ENCODE results near the gene SYTL4. TPM values are rescaled to one million over a fixed set of nuclear protein-coding genes. Genes with fewer than 3 reads are reported as not detected.

Gene SYTL4
- total RNA-seq, 3 donors from 2014 or later (not counting 1 experiment from before 2014, with no cell fraction given): 0.30 to 0.85 TPM; not detected in 1

DNA sequence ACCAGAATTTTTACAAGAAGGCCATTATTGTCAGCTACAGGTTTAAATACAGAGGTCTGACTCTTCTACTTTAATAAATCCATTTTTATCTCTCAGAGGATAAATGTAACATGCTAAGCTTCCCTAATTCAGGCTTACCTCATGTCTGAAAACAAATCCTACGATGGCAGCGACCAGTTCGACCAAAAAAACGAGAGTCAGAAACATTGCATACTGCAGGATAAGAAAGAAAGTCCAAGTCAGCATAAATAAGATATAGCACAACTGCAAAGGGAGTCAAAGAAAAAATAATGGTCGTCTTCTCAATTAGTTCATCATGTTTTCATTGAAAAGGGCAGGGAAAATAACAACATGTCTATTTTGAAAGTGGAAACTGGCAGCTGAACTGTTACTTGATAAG lies 96.9 kb downstream of the SYTL4 start:
- Histone ChIP-seq H3K36me3 (ENCODE audit: control insufficient read depth, insufficient read depth, low read length) (no peaks in the 10 kb centered on the region), H3K27me3 (ENCODE audit: control insufficient read depth, insufficient read depth, low read length) (peaks cover 6% of the 10 kb centered on the region), H3K27ac (ENCODE audit: low read length) (no peak overlapping the region), H3K4me3 (ENCODE audit: low read length) (no peak overlapping the region), H3K4me1 (ENCODE audit: control insufficient read depth, insufficient read depth, low read length) (no peaks in the 10 kb centered on the region), H3K9me3 (ENCODE audit: control insufficient read depth, insufficient read depth, low read length) (no peaks in the 10 kb centered on the region)
- no peak overlapping the region for H3K4me3 Mint-ChIP-seq
- DNase-seq (no peak), ATAC-seq (no peak)
- H3K27me3 Mint-ChIP-seq (ENCODE audit: low read depth in 2 of 2): peaks cover 10 to 45% of the 10 kb centered on the region in 2 donors
- no peaks in the 10 kb centered on the region for H3K9me3 Mint-ChIP-seq
- H3K4me1 Mint-ChIP-seq: peaks cover 4 to 9% of the 10 kb centered on the region in 2 donors
- intact Hi-C loops (cut with micrococcal nuclease): no loop called here
- H3K36me3 Mint-ChIP-seq: no peaks in the 10 kb centered on the region
- WGBS (ENCODE audit: insufficient coverage): 90% methylated on average over 5 of the region's 5 CpGs
- TF ChIP-seq, protein P1, sequence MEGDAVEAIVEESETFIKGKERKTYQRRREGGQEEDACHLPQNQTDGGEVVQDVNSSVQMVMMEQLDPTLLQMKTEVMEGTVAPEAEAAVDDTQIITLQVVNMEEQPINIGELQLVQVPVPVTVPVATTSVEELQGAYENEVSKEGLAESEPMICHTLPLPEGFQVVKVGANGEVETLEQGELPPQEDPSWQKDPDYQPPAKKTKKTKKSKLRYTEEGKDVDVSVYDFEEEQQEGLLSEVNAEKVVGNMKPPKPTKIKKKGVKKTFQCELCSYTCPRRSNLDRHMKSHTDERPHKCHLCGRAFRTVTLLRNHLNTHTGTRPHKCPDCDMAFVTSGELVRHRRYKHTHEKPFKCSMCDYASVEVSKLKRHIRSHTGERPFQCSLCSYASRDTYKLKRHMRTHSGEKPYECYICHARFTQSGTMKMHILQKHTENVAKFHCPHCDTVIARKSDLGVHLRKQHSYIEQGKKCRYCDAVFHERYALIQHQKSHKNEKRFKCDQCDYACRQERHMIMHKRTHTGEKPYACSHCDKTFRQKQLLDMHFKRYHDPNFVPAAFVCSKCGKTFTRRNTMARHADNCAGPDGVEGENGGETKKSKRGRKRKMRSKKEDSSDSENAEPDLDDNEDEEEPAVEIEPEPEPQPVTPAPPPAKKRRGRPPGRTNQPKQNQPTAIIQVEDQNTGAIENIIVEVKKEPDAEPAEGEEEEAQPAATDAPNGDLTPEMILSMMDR (IDR thresholded peaks at IDR 0.05): no peak
- no peak overlapping the region for H3K27ac Mint-ChIP-seq

GRCh38 chrX:100625985-100626491 lies 105.9 kb downstream of the SYTL4 start:
- Mint-ChIP-seq H3K27ac (no peak overlapping the region), H3K4me1 (peaks cover 7 to 10% of the 10 kb centered on the region in 2 donors)

More at GRCh38 chrX:100625985-100626491, 105.9 kb downstream of the SYTL4 start:
- no peak overlapping the region for H3K27ac ChIP-seq (ENCODE audit: low read length)
- intact Hi-C loops (cut with micrococcal nuclease): no loop called here
- Mint-ChIP-seq H3K4me3 (no peak overlapping the region), H3K27me3 (ENCODE audit: low read depth in 2 of 2) (peaks cover 0 to 23% of the 10 kb centered on the region in 2 donors), H3K36me3 (no peaks in the 10 kb centered on the region), H3K9me3 (no peaks in the 10 kb centered on the region)
- no peaks in the 10 kb centered on the region for H3K9me3 ChIP-seq (ENCODE audit: control insufficient read depth, insufficient read depth, low read length)
- H3K27me3 ChIP-seq (ENCODE audit: control insufficient read depth, insufficient read depth, low read length): no peaks in the 10 kb centered on the region
- peak in 1 of 2 donors; percentile 11 for DNase-seq
- H3K4me1 ChIP-seq (ENCODE audit: control insufficient read depth, insufficient read depth, low read length): no peaks in the 10 kb centered on the region
- H3K4me3 ChIP-seq (ENCODE audit: low read length): no peak overlapping the region
- no peaks in the 10 kb centered on the region for H3K36me3 ChIP-seq (ENCODE audit: control insufficient read depth, insufficient read depth, low read length)
- no peak for ATAC-seq
- 0% methylated on average over 1 of the region's 5 CpGs for WGBS (ENCODE audit: insufficient coverage)
- TF ChIP-seq, protein P1 (IDR thresholded peaks at IDR 0.05): no peak

Other genes starting within 250 kb of the SYTL4 start
- not detected for gene TNMD, start 147.2 kb downstream of the SYTL4 start, total RNA-seq
- gene TSPAN6, start 95.3 kb downstream of the SYTL4 start, total RNA-seq: not detected
- gene SRPX2, start 87.9 kb downstream of the SYTL4 start, total RNA-seq: not detected
- gene CSTF2, start 88.3 kb upstream of the SYTL4 start, total RNA-seq: 1 to 10 TPM; 6.6 to 9.5 (median 8.3) TPM
- gene NOX1, start 142.2 kb upstream of the SYTL4 start, total RNA-seq: not detected
- under 1 TPM in 2 of 3 donors, not detected in 1; 0.20 to 0.38 TPM for gene XKRX, start 196.8 kb upstream of the SYTL4 start, total RNA-seq
- not detected for gene ARL13A, start 237.6 kb upstream of the SYTL4 start, total RNA-seq